IMR-90 (cell line): ENCODE results near the gene CCDC38. TPM values are rescaled to one million over a fixed set of nuclear protein-coding genes. Genes with fewer than 3 reads are reported as not detected.

Experiments
- ATAC-seq: fragments of 200-7000 bp; cut with Tn5 transposase; 2 replicates; pipeline ENCODE4 v1.9.1; 2020; ENCODE audit warnings: low read depth, mild to moderate bottlenecking, moderate library complexity
- BruUV-seq: library from RNA; stranded (reverse); fragments of 400-500 nt; replicated peaks from 2 replicates; lab custom pipeline; 2021; lab: Mats Ljungman, UMichigan
- CTCF ChIA-PET: fragments of 300-600 bp; formaldehyde crosslinking; extraction: SDS; loops from one replicate; lab custom pipeline; 2021; ENCODE audit warnings: antibody characterized with exemption; lab: Yijun Ruan, JAX
- POLR2A ChIA-PET: fragments of 300-600 bp; sonication (Branson Sonifier 250); formaldehyde crosslinking; loops from one replicate; lab custom pipeline; 2022; ENCODE audit warnings: antibody characterized with exemption; ENCODE audit not compliant: unreplicated experiment; lab: Charles Lee
- DNase-seq: peaks from one replicate; pipeline ENCODE4 v3.0.0; 2013
- H2AFZ ChIP-seq: replicated peaks from 2 replicates; pipeline ENCODE3; 2013; ENCODE audit warnings: low read length, mild to moderate bottlenecking; ENCODE audit not compliant: poor library complexity
- H2AK5ac ChIP-seq: 2 replicates; pipeline ENCODE4 v1.6.1; 2013; ENCODE audit warnings: low read depth, low read length, inconsistent platforms
- H2AK9ac ChIP-seq: replicated peaks from 2 replicates; pipeline ENCODE3; 2013; ENCODE audit warnings: mild to moderate bottlenecking, low read depth, low read length, moderate library complexity; ENCODE audit not compliant: poor library complexity
- H2BK120ac ChIP-seq: 2 replicates; pipeline ENCODE4 v1.6.1; 2013; ENCODE audit warnings: low read depth, low read length, inconsistent platforms
- H2BK15ac ChIP-seq: 3 replicates; pipeline ENCODE4 v1.6.1; 2013; ENCODE audit warnings: low read depth, low read length, inconsistent platforms
- H2BK20ac ChIP-seq: 2 replicates; pipeline ENCODE4 v1.6.1; 2013; ENCODE audit warnings: low read depth, mild to moderate bottlenecking, inconsistent platforms, low read length, moderate library complexity
- H2BK5ac ChIP-seq: 2 replicates; pipeline ENCODE4 v1.6.1; 2013; ENCODE audit warnings: mild to moderate bottlenecking, low read depth, low read length, inconsistent platforms; ENCODE audit not compliant: poor library complexity, severe bottlenecking
- H3K14ac ChIP-seq: replicated peaks from 2 replicates; pipeline ENCODE4 v1.6.1; 2013; ENCODE audit warnings: low read depth, low read length, inconsistent platforms
- H3K18ac ChIP-seq: 2 replicates; pipeline ENCODE4 v1.6.1; 2013; ENCODE audit warnings: low read depth, low read length, control low read depth
- H3K23ac ChIP-seq: 2 replicates; pipeline ENCODE4 v1.6.1; 2013; ENCODE audit warnings: low read depth, low read length, inconsistent platforms
- H3K27ac ChIP-seq: 2 replicates; pipeline ENCODE4 v1.5.1; 2013; ENCODE audit warnings: mild to moderate bottlenecking, control low read depth, low read length; ENCODE audit not compliant: insufficient read depth
- H3K27me3 ChIP-seq: 2 replicates; pipeline ENCODE4 v1.6.1; 2013; ENCODE audit warnings: low read length; ENCODE audit not compliant: control insufficient read depth, insufficient read depth
- H3K36me3 ChIP-seq: 2 replicates; pipeline ENCODE4 v1.6.1; 2013; ENCODE audit warnings: low read length, mixed read lengths; ENCODE audit not compliant: control insufficient read depth, insufficient read depth
- H3K4ac ChIP-seq: 2 replicates; pipeline ENCODE4 v1.6.1; 2013; ENCODE audit warnings: low read depth, low read length, inconsistent platforms
- H3K4me1 ChIP-seq: 2 replicates; pipeline ENCODE4 v1.6.1; 2013; ENCODE audit warnings: low read length, mixed read lengths; ENCODE audit not compliant: control insufficient read depth, insufficient read depth
- H3K4me2 ChIP-seq: 2 replicates; pipeline ENCODE4 v1.6.1; 2013; ENCODE audit warnings: low read depth, mild to moderate bottlenecking, control low read depth, low read length, moderate library complexity
- H3K4me3 ChIP-seq: 2 replicates; pipeline ENCODE4 v1.5.1; 2013; ENCODE audit warnings: low read depth, mild to moderate bottlenecking, control low read depth, low read length, moderate library complexity; ENCODE audit not compliant: insufficient read depth
- H3K56ac ChIP-seq: 2 replicates; pipeline ENCODE4 v1.6.1; 2013; ENCODE audit warnings: low read length, inconsistent platforms; ENCODE audit not compliant: insufficient read depth; ENCODE audit errors: extremely low read depth
- H3K79me1 ChIP-seq, 2 experiments: 2 replicates each; pipeline ENCODE4 v1.6.1; 2013; ENCODE audit warnings: low read length in 2 of 2, inconsistent platforms in 1 of 2, low read depth in 1 of 2
- H3K9ac ChIP-seq: 2 replicates; pipeline ENCODE4 v1.6.1; 2013; ENCODE audit warnings: low read depth, low read length, control low read depth
- H3K9me1 ChIP-seq: 2 replicates; pipeline ENCODE4 v1.6.1; 2013; ENCODE audit warnings: low read length, inconsistent platforms; ENCODE audit not compliant: insufficient read depth
- H3K9me3 ChIP-seq: 2 replicates; pipeline ENCODE4 v1.6.1; 2013; ENCODE audit warnings: low read length; ENCODE audit not compliant: control insufficient read depth, insufficient read depth
- H4K20me1 ChIP-seq: 2 replicates; pipeline ENCODE4 v1.6.1; 2013; ENCODE audit warnings: low read length, inconsistent platforms; ENCODE audit not compliant: insufficient read depth
- H4K5ac ChIP-seq: 2 replicates; pipeline ENCODE4 v1.6.1; 2013; ENCODE audit warnings: mild to moderate bottlenecking, low read depth, low read length, control low read depth
- H4K8ac ChIP-seq, 2 experiments: 2 replicates each; pipeline ENCODE4 v1.6.1; 2013; ENCODE audit warnings: low read depth in 2 of 2, low read length in 2 of 2, control low read depth in 1 of 2, inconsistent platforms in 1 of 2
- H4K91ac ChIP-seq: 2 replicates; pipeline ENCODE4 v1.6.1; 2013; ENCODE audit warnings: low read depth, low read length, inconsistent platforms; ENCODE audit not compliant: insufficient read depth
- MAZ ChIP-seq: IDR thresholded peaks from 2 replicates; pipeline ENCODE4 v1.6.1; 2012; ENCODE audit warnings: low read depth, mild to moderate bottlenecking, low read length, improper control_type of control experiment, moderate library complexity, borderline replicate concordance
- RAD21 ChIP-seq: IDR thresholded peaks from 2 replicates; pipeline ENCODE4 v1.6.1; 2012; ENCODE audit warnings: low read length, improper control_type of control experiment
- RCOR1 ChIP-seq: IDR thresholded peaks from 2 replicates; pipeline ENCODE4 v1.6.1; 2012; ENCODE audit warnings: mild to moderate bottlenecking, low read length, improper control_type of control experiment; ENCODE audit not compliant: insufficient replicate concordance
- RFX5 ChIP-seq: IDR thresholded peaks from 2 replicates; pipeline ENCODE4 v1.8.0; 2012; ENCODE audit warnings: low read depth, mild to moderate bottlenecking, low read length, moderate library complexity
- WGBS, 2 experiments: methylation state at CpG; one replicate each; pipeline versions ENCODE4 v1.1.5 to v1.1.7; 2013; ENCODE audit warnings: missing lambda C conversion rate in 2 of 2; ENCODE audit not compliant: insufficient read length in 1 of 2; ENCODE audit errors: extremely low coverage in 2 of 2; 5-methylcytosine and 5-hydroxymethylcytosine counted together
- dilution Hi-C: fragments of 300-500 bp; cut with HindIII; formaldehyde crosslinking; loops from one replicate; pipeline ENCODE4 v1.14.3; 2018; ENCODE audit warnings: low sequenced_read_pairs; ENCODE audit not compliant: unreplicated experiment
- in situ Hi-C: fragments of 300-500 bp; cut with MboI; formaldehyde crosslinking; loops from 3 replicates; pipeline ENCODE4 v1.14.3; 2019; ENCODE audit warnings: low sequenced_read_pairs, inconsistent platforms, mixed read lengths
- intact Hi-C: fragments of 100-400 bp; cut with micrococcal nuclease; formaldehyde crosslinking; loops from 2 replicates; pipeline ENCODE4 v1.10.0; 2022
- polyA plus RNA-seq, 3 experiments: library from polyadenylated mRNA; depleted of rRNA; stranded (reverse); fragments of >200 nt; gene quantifications; 2 replicates each; pipeline ENCODE4 v1.2.3, GENCODE V29; 2012; ENCODE audit warnings: low replicate concordance in 1 of 3
- total RNA-seq: library from RNA; depleted of rRNA; stranded (reverse); fragments of >200 nt; gene quantifications from 2 replicates; pipeline ENCODE4 v1.2.3, GENCODE V29; 2012

Gene CCDC38
- total and polyA plus RNA-seq, 2 of the 4 experiments (the other 2 are of a cell fraction) = not detected

- H4K5ac ChIP-seq = no peak overlapping the region
- intact Hi-C loops = no loop called here
- no peak for ATAC-seq
- H2BK20ac ChIP-seq = no peak overlapping the region
- in situ Hi-C loops = no loop called here
- no peak overlapping the region for H2BK120ac ChIP-seq
- H4K8ac ChIP-seq = no peak overlapping the region
- H3K56ac ChIP-seq = no peak overlapping the region
- H3K14ac ChIP-seq = no peak overlapping the region
- H3K27me3 ChIP-seq = peaks cover 3% of the 10 kb centered on the region
- no peaks in the 10 kb centered on the region for H4K20me1 ChIP-seq
- H2AK5ac ChIP-seq = no peak overlapping the region
- ChIA-PET POLR2A (no interaction called here), CTCF (no interaction called here)
- no peaks in the 10 kb centered on the region for H3K79me1 ChIP-seq
- no peak overlapping the region for H3K9ac ChIP-seq
- no peak overlapping the region for H3K27ac ChIP-seq
- no peak overlapping the region for H3K4me2 ChIP-seq
- H3K9me3 ChIP-seq = no peaks in the 10 kb centered on the region
- no peak for DNase-seq
- H2BK15ac ChIP-seq = no peak overlapping the region
- H2AK9ac ChIP-seq = no peak overlapping the region
- no peaks in the 10 kb centered on the region for H3K36me3 ChIP-seq
- no TSS peak for BruUV-seq
- TF ChIP-seq RCOR1 (no peak), RAD21 (no peak; the same call in 1 of the 2 replicates), RFX5 (no peak), MAZ (no peak)
- no peak overlapping the region for H3K18ac ChIP-seq
- WGBS, 2 experiments = no CpG with 5 or more reads among the region's 2 CpGs
- no peak overlapping the region for H3K4me3 ChIP-seq
- H3K23ac ChIP-seq = no peak overlapping the region
- no peaks in the 10 kb centered on the region for H3K9me1 ChIP-seq
- no peak overlapping the region for H3K4ac ChIP-seq
- no peak overlapping the region for H2BK5ac ChIP-seq
- H2AFZ ChIP-seq = no peak overlapping the region
- no peaks in the 10 kb centered on the region for H3K4me1 ChIP-seq
- H4K91ac ChIP-seq = no peak overlapping the region
- dilution Hi-C loops = no loop called here
These were observed 20.7 kb upstream of the CCDC38 start for GRCh38 chr12:95963096-95963495.
